Activated CD8-positive, alpha-beta memory T cell treated with anti-CD3 and anti-CD28 coated beads, Interleukin-2, amount 10 ng/mL, durations not matched to agents 7 days and 5 days (primary cell): ENCODE results near the gene TACC3. TPM values are rescaled to one million over a fixed set of nuclear protein-coding genes. Genes with fewer than 3 reads are reported as not detected.

ENCODE experiments used
- ATAC-seq: fragments of 150-1000 bp; cut with Tn5 transposase; one replicate; pipeline ENCODE4 v1.10.0; 2021; ENCODE audit warnings: moderate library complexity
- CTCF ChIA-PET: fragments of 350-600 bp; sonication (Branson Sonifier 250); formaldehyde crosslinking; loops from one replicate; lab custom pipeline; 2021; ENCODE audit warnings: antibody characterized with exemption; lab: Charles Lee
- DNase-seq: peaks from one replicate; pipeline ENCODE4 v3.0.0-alpha.2; 2020
- H3K27ac Mint-ChIP-seq: one replicate; pipeline ENCODE4 v1.8.0; 2021; ENCODE audit warnings: mild to moderate bottlenecking, mixed read lengths
- H3K27me3 Mint-ChIP-seq: one replicate; pipeline ENCODE4 v1.8.0; 2021; ENCODE audit warnings: mixed read lengths
- H3K36me3 Mint-ChIP-seq: one replicate; pipeline ENCODE4 v1.8.0; 2021; ENCODE audit warnings: mild to moderate bottlenecking, mixed read lengths
- H3K4me1 Mint-ChIP-seq: one replicate; pipeline ENCODE4 v1.8.0; 2021; ENCODE audit warnings: mixed read lengths
- H3K4me3 Mint-ChIP-seq: one replicate; pipeline ENCODE4 v1.8.0; 2021; ENCODE audit warnings: mild to moderate bottlenecking, moderate library complexity, mixed read lengths
- H3K9me3 Mint-ChIP-seq: one replicate; pipeline ENCODE4 v1.8.0; 2022; ENCODE audit warnings: low read depth, mixed read lengths
- total RNA-seq, 2 experiments: library from RNA; stranded (reverse); gene quantifications; one replicate each; pipeline ENCODE4 v1.2.3, GENCODE V29; 2021

The TACC3 gene
- 100 to 1,000 TPM; 246 to 315 TPM for total RNA-seq

DNA sequence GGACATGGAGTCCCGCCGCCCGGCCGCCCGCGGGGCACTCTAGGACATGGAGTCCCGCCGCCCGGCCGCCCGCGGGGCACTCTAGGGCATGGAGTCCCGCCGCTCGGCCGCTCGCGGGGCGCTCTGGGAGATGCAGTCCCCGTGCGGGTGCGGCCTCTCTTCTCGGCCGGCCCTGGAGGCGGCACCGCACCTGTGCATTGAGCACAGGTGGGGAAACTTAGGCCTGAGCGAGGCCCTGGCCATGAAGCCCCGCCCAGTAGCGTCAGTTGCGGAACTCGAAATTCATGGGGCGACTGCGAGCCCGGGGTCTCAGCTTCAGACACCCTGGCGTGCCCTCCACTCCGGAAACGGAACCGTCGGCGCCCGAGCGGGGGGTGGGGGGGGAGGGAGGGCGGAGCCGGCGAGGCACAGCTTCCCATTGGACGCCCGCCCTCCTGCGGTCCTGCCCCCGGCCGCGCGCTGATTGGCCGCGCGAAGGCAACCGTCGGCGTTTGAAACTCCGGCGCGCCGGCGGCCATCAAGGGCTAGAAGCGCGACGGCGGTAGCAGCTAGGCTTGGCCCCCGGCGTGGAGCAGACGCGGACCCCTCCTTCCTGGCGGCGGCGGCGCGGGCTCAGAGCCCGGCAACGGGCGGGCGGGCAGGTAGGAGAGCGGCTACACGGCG lies at the start of gene TACC3, which contains the start of gene TMEM129:
Gene TACC3 (plus strand): TSS at position 519 of the 663 bp plus-strand sequence. CDS start 1,901 bp downstream, outside the sequence.
Gene TMEM129 (minus strand): TSS at position 321 of the 663 bp plus-strand sequence. CDS start 486 bp downstream, outside the sequence.
- Mint-ChIP-seq H3K27ac (peak within 1 kb of the TSS; percentile 98), H3K36me3 (peaks cover 42% of the 10 kb centered on the region), H3K4me3 (peak within 1 kb of the TSS; percentile 99), H3K27me3 (no peaks in the 10 kb centered on the region), H3K4me1 (peaks cover 52% of the 10 kb centered on the region), H3K9me3 (no peaks in the 10 kb centered on the region)
- peak; percentile 84 for ATAC-seq
- DNase-seq, result peak; percentile 97
- CTCF ChIA-PET, result interaction anchor here (0.9 to 15.1 kb wide), 5 partner anchors 9 to 25 kb away, joined by 3 to 278 read pairs (median 16); partner anchors contain the start of gene SLBP

GRCh38 chr4:1673671-1674070 lies 47.6 kb upstream of the TACC3 start:
- no peak for ATAC-seq
- Mint-ChIP-seq H3K4me3 (no peak overlapping the region), H3K36me3 (no peaks in the 10 kb centered on the region), H3K27me3 (no peaks in the 10 kb centered on the region), H3K4me1 (no peaks in the 10 kb centered on the region), H3K9me3 (no peaks in the 10 kb centered on the region), H3K27ac (no peak overlapping the region)
- CTCF ChIA-PET, result no interaction called here
- DNase-seq, result no peak

- H3K27ac Mint-ChIP-seq, result no peak overlapping the region
- no peaks in the 10 kb centered on the region for H3K4me1 Mint-ChIP-seq
- DNase-seq (no peak), ATAC-seq (no peak)
- no peaks in the 10 kb centered on the region for H3K27me3 Mint-ChIP-seq
- no peaks in the 10 kb centered on the region for H3K9me3 Mint-ChIP-seq
- CTCF ChIA-PET, result no interaction called here
- no peak overlapping the region for H3K4me3 Mint-ChIP-seq
- no peaks in the 10 kb centered on the region for H3K36me3 Mint-ChIP-seq
Observed at GRCh38 chr4:1674682-1675081, 46.6 kb upstream of the TACC3 start.

GRCh38 chr4:1675136-1675801 lies 46.1 kb upstream of the TACC3 start:
- no peaks in the 10 kb centered on the region for H3K36me3 Mint-ChIP-seq
- H3K4me3 Mint-ChIP-seq, result no peak overlapping the region
- CTCF ChIA-PET, result interaction anchor here (1.1 kb wide), 1 partner anchor 46 kb away, joined by 4 read pairs; no protein-coding TSS in a partner anchor
- H3K9me3 Mint-ChIP-seq, result no peaks in the 10 kb centered on the region
- no peak for ATAC-seq
- no peaks in the 10 kb centered on the region for H3K27me3 Mint-ChIP-seq
- no peak overlapping the region for H3K27ac Mint-ChIP-seq
- DNase-seq, result no peak
- no peaks in the 10 kb centered on the region for H3K4me1 Mint-ChIP-seq

GRCh38 chr4:1675802-1676137 lies 45.6 kb upstream of the TACC3 start:
- Mint-ChIP-seq H3K4me3 (no peak overlapping the region), H3K27me3 (no peaks in the 10 kb centered on the region), H3K9me3 (no peaks in the 10 kb centered on the region), H3K4me1 (no peaks in the 10 kb centered on the region), H3K27ac (no peak overlapping the region), H3K36me3 (no peaks in the 10 kb centered on the region)
- CTCF ChIA-PET, result interaction anchor here (1.1 kb wide), 1 partner anchor 46 kb away, joined by 4 read pairs; no protein-coding TSS in a partner anchor
- DNase-seq (no peak), ATAC-seq (no peak)

DNA sequence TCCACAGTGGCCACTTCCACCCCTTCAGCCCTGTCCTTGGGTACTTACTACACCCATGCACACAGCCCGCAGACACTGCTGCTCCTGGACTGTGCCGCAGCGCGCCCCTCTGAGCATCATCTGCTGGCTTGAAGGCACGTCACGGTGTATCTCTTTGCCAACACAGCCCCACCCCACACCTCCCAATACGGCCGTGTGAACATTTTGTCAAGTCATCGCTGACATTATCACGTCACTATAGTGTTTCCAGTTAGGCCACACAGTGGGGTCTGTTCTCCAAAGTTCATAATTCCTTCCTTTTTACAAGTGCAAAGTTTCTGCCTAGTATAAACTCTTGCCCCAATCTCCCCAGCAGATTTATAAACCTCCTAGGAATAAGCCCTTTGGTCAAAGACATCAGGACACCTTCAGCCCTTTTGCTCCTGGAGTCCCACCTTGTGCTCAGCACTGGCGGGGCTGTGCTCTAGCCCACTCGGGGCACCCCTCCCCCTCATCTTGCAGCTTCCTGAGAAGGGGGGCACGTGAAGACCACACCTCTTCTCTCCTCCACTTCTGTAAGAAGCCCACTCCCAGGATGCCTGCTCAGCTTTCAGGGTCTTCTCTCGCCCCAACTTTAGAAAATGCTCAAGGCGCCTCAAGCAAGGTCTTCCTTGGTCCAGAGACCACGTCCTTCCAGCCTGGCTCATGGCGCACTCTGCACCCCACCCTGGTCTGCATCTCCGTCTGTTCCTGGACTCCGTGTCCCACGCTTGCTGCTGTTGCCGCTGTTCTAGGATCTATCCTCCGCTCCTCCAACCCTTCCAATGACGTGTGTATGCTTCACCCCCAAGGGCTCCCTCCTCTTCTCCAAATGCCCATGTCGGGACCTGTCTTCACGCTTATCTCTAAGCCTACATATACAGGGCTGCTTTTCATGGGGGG lies 44.5 kb upstream of the TACC3 start:
- H3K4me3 Mint-ChIP-seq, result no peak overlapping the region
- DNase-seq (no peak), ATAC-seq (no peak)
- CTCF ChIA-PET, result interaction anchor here (1.1 kb wide), 1 partner anchor 47 kb away, joined by 4 read pairs; no protein-coding TSS in a partner anchor
- H3K27me3 Mint-ChIP-seq, result no peaks in the 10 kb centered on the region
- no peak overlapping the region for H3K27ac Mint-ChIP-seq
- no peaks in the 10 kb centered on the region for H3K36me3 Mint-ChIP-seq
- H3K9me3 Mint-ChIP-seq, result no peaks in the 10 kb centered on the region
- H3K4me1 Mint-ChIP-seq, result no peaks in the 10 kb centered on the region

DNA sequence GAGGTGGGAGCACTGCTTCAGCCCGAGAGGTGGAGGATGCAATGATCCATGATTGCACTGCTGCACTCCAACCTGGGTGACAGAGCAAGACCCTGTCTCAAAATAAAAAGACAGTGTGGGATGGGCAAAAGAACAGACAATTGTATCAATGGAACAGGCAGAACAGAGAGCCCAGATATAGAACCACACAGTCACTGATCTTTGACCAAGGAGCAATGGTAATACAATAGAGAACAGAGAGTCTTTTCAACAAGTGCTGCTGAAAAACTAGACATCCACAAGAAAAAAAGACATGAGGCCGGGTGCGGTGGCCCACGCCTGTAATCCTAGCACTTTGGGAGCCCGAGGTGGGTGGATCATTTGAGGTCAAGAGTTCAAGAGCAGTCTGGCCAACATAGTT lies 43.1 kb upstream of the TACC3 start:
- H3K4me3 Mint-ChIP-seq, result no peak overlapping the region
- H3K27me3 Mint-ChIP-seq, result peaks cover 9% of the 10 kb centered on the region
- no peak overlapping the region for H3K27ac Mint-ChIP-seq
- ATAC-seq (no peak), DNase-seq (no peak)
- CTCF ChIA-PET, result no interaction called here
- no peaks in the 10 kb centered on the region for H3K9me3 Mint-ChIP-seq
- H3K4me1 Mint-ChIP-seq, result peaks cover 6% of the 10 kb centered on the region
- peaks cover 2% of the 10 kb centered on the region for H3K36me3 Mint-ChIP-seq

DNA sequence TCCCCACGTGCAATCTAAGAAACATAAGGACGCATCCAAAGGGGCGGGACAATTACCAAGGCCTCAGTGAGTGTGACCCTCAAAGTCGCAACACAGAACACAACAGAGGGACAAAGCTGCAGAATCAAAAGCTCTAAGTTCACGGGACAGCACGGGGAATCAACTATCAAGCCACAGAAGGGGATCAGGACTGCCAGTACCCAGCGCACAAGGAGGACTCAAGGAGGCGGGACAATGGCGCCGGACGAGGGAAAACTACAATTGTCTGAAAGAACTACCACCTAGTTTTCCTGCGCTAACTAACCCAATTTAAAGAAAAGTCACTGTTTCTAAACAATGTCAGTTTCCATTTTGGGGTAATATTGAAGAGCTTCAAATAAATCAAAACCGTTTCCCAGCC lies 38.5 kb upstream of the TACC3 start:
- Mint-ChIP-seq H3K27ac (peak overlapping the region; percentile 61), H3K27me3 (peaks cover 13% of the 10 kb centered on the region), H3K4me1 (peaks cover 9% of the 10 kb centered on the region), H3K9me3 (no peaks in the 10 kb centered on the region), H3K4me3 (peak overlapping the region; percentile 69), H3K36me3 (peaks cover 5% of the 10 kb centered on the region)
- DNase-seq (no peak), ATAC-seq (no peak)
- CTCF ChIA-PET, result interaction anchor here (1.0 to 2.1 kb wide), 3 partner anchors 10 to 110 kb away, joined by 3 to 11 read pairs (median 4); partner anchors contain the start of gene FGFR3

GRCh38 chr4:1683261-1683735 lies 38.0 kb upstream of the TACC3 start:
- DNase-seq, result no peak
- ATAC-seq, result no peak
- H3K9me3 Mint-ChIP-seq, result no peaks in the 10 kb centered on the region
- CTCF ChIA-PET, result interaction anchor here (1.0 to 2.1 kb wide), 3 partner anchors 10 to 109 kb away, joined by 3 to 11 read pairs (median 4); partner anchors contain the start of gene FGFR3
- peaks cover 9% of the 10 kb centered on the region for H3K4me1 Mint-ChIP-seq
- peaks cover 13% of the 10 kb centered on the region for H3K27me3 Mint-ChIP-seq
- peak overlapping the region; percentile 69 for H3K4me3 Mint-ChIP-seq
- H3K36me3 Mint-ChIP-seq, result peaks cover 5% of the 10 kb centered on the region
- peak overlapping the region; percentile 61 for H3K27ac Mint-ChIP-seq

GRCh38 chr4:1683736-1684505 lies 37.4 kb upstream of the TACC3 start, which contains the start of gene FAM53A:
Gene FAM53A, minus strand, starts transcription at chr4:1684313. Its CDS starts 15,572 bp downstream, at chr4:1668741.
- peaks cover 13% of the 10 kb centered on the region for H3K27me3 Mint-ChIP-seq
- H3K4me1 Mint-ChIP-seq, result peaks cover 9% of the 10 kb centered on the region
- peak; percentile 95 for ATAC-seq

GRCh38 chr4:1684506-1685234 lies 36.7 kb upstream of the TACC3 start:
- Mint-ChIP-seq H3K27me3 (peaks cover 13% of the 10 kb centered on the region), H3K4me3 (peak overlapping the region; percentile 48), H3K9me3 (no peaks in the 10 kb centered on the region), H3K4me1 (peaks cover 9% of the 10 kb centered on the region), H3K36me3 (peaks cover 7% of the 10 kb centered on the region), H3K27ac (no peak overlapping the region)
- ATAC-seq (no peak), DNase-seq (peak; percentile 93)
- CTCF ChIA-PET, result interaction anchor here (2.1 kb wide), 1 partner anchor 9 kb away, joined by 11 read pairs; no protein-coding TSS in a partner anchor

More at GRCh38 chr4:1683736-1684505, 37.4 kb upstream of the TACC3 start, which contains the start of gene FAM53A:
- H3K9me3 Mint-ChIP-seq, result no peaks in the 10 kb centered on the region
- CTCF ChIA-PET, result interaction anchor here (1.4 to 2.1 kb wide), 2 partner anchors 9 to 17 kb away, joined by 4 to 11 read pairs; no protein-coding TSS in a partner anchor
- peak within 1 kb of the TSS; percentile 69 for H3K4me3 Mint-ChIP-seq
- DNase-seq, result peak; percentile 43
- peaks cover 5% of the 10 kb centered on the region for H3K36me3 Mint-ChIP-seq
- peak within 1 kb of the TSS; percentile 61 for H3K27ac Mint-ChIP-seq
